HEK293 (cell line): ENCODE data around the gene MTA3.

Source experiments
- PBX3 ChIP-seq: sonication (generic); formaldehyde crosslinking; IDR thresholded peaks from 2 replicates; pipeline ENCODE4 v1.8.1; 2022; ENCODE audit warnings: mild to moderate bottlenecking, moderate library complexity, missing genetic modification reagents
- ZFP41 ChIP-seq: fragments of 450-650 bp; formaldehyde crosslinking; IDR thresholded peaks from 2 replicates; pipeline ENCODE4 v1.5.1; 2016; ENCODE audit warnings: missing biosample characterization, missing genetic modification characterization, borderline replicate concordance
- ZNF221 ChIP-seq: fragments of 450-650 bp; formaldehyde crosslinking; IDR thresholded peaks from 2 replicates; pipeline ENCODE4 v1.5.1; 2017; ENCODE audit warnings: missing biosample characterization, missing genetic modification characterization, borderline replicate concordance
- ZNF311 ChIP-seq: fragments of 450-650 bp; formaldehyde crosslinking; IDR thresholded peaks from 2 replicates; pipeline ENCODE4 v1.5.1; 2017; ENCODE audit warnings: missing biosample characterization, missing genetic modification characterization, borderline replicate concordance
- ZNF747 ChIP-seq: fragments of 450-650 bp; formaldehyde crosslinking; IDR thresholded peaks from 2 replicates; pipeline ENCODE4 v1.5.1; 2016; ENCODE audit warnings: missing biosample characterization, missing genetic modification characterization
- ZNF76 ChIP-seq: fragments of 450-650 bp; formaldehyde crosslinking; IDR thresholded peaks from 2 replicates; pipeline ENCODE4; 2016; ENCODE audit warnings: low read depth, missing biosample characterization, missing genetic modification characterization, borderline replicate concordance
- ZNF777 ChIP-seq: fragments of 450-650 bp; formaldehyde crosslinking; IDR thresholded peaks from 2 replicates; pipeline ENCODE4 v1.5.1; 2017; ENCODE audit warnings: missing biosample characterization, missing genetic modification characterization, borderline replicate concordance
- TF ChIP-seq, protein P1 (sequence below): fragments of 450-650 bp; formaldehyde crosslinking; IDR thresholded peaks from 2 replicates; pipeline ENCODE4 v1.5.1; 2016; ENCODE audit warnings: missing biosample characterization, missing genetic modification characterization

- TF ChIP-seq ZFP41 (tag by site-specific recombination) (no peak), PBX3 (CRISPR knock-in tag) (no peak), ZNF777 (no peak), ZNF747 (tag by site-specific recombination) (no peak), ZNF311 (tag by site-specific recombination) (no peak), ZNF221 (no peak), ZNF76 (no peak)
- TF ChIP-seq, protein P1, sequence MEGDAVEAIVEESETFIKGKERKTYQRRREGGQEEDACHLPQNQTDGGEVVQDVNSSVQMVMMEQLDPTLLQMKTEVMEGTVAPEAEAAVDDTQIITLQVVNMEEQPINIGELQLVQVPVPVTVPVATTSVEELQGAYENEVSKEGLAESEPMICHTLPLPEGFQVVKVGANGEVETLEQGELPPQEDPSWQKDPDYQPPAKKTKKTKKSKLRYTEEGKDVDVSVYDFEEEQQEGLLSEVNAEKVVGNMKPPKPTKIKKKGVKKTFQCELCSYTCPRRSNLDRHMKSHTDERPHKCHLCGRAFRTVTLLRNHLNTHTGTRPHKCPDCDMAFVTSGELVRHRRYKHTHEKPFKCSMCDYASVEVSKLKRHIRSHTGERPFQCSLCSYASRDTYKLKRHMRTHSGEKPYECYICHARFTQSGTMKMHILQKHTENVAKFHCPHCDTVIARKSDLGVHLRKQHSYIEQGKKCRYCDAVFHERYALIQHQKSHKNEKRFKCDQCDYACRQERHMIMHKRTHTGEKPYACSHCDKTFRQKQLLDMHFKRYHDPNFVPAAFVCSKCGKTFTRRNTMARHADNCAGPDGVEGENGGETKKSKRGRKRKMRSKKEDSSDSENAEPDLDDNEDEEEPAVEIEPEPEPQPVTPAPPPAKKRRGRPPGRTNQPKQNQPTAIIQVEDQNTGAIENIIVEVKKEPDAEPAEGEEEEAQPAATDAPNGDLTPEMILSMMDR (tag by site-specific recombination): no peak
Observed at GRCh38 chr2:42796427-42797248, 228.2 kb downstream of the MTA3 start.
